Liver (tissue), 3 donors: ENCODE data around the gene ZNF148.

Source experiments
- EGR1 ChIP-seq, 2 donors: IDR thresholded peaks; 2 replicates each; pipeline ENCODE4 v1.6.1; 2016 to 2018; ENCODE audit warnings: antibody characterized with exemption in 2 of 2, low read depth in 2 of 2
- FOXA1 ChIP-seq: IDR thresholded peaks from 2 replicates; pipeline ENCODE4 v1.6.1; 2016; ENCODE audit warnings: antibody characterized with exemption
- FOXA2 ChIP-seq: IDR thresholded peaks from 2 replicates; pipeline ENCODE4 v1.6.1; 2016; ENCODE audit warnings: antibody characterized with exemption
- RAD21 ChIP-seq, 2 donors: IDR thresholded peaks; 2 replicates each; pipeline ENCODE4 v1.6.1; 2016; ENCODE audit warnings: antibody characterized with exemption in 2 of 2, mild to moderate bottlenecking in 2 of 2
- YY1 ChIP-seq: IDR thresholded peaks from 2 replicates; pipeline ENCODE4 v1.6.1; 2016; ENCODE audit warnings: antibody characterized with exemption, mild to moderate bottlenecking
- TF ChIP-seq, protein P1 (sequence below): fragments of 150-350 bp; IDR thresholded peaks from 2 replicates; pipeline ENCODE4 v1.5.1; 2017; ENCODE audit warnings: improper control_type of control experiment, low read depth, low read length; ENCODE audit not compliant: missing input control
- TF ChIP-seq, protein P2 (sequence below): IDR thresholded peaks from 2 replicates; pipeline ENCODE4 v1.6.1; 2016; ENCODE audit warnings: antibody characterized with exemption
- TF ChIP-seq, protein P3 (sequence below): IDR thresholded peaks from 2 replicates; pipeline ENCODE4 v1.6.1; 2016; ENCODE audit warnings: antibody characterized with exemption
- TF ChIP-seq, protein P4 (sequence below): IDR thresholded peaks from 2 replicates; pipeline ENCODE4 v1.6.1; 2016; ENCODE audit warnings: antibody characterized with exemption, mild to moderate bottlenecking
- donor health status: healthy.
- donor health status: healthy.

DNA sequence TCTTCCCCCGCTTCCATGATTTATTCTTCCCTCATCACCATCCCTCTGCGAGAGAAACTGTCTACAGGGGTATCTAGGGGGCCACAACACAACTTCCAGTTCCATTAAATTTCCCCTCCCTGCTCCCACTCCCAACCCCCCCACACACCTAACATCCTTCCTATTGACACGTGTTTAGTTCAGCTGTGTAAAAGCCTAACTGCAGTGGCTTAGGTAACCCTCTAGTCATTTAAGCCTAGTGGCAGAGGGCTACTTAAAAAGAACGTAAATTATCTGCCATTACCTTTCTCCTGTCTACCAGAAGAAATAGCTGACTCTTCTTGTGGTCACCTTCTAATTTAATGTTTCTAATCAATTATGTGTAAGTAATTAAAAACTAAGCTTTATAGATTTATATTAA lies 56.3 kb downstream of the ZNF148 start:
- TF ChIP-seq, protein P1, sequence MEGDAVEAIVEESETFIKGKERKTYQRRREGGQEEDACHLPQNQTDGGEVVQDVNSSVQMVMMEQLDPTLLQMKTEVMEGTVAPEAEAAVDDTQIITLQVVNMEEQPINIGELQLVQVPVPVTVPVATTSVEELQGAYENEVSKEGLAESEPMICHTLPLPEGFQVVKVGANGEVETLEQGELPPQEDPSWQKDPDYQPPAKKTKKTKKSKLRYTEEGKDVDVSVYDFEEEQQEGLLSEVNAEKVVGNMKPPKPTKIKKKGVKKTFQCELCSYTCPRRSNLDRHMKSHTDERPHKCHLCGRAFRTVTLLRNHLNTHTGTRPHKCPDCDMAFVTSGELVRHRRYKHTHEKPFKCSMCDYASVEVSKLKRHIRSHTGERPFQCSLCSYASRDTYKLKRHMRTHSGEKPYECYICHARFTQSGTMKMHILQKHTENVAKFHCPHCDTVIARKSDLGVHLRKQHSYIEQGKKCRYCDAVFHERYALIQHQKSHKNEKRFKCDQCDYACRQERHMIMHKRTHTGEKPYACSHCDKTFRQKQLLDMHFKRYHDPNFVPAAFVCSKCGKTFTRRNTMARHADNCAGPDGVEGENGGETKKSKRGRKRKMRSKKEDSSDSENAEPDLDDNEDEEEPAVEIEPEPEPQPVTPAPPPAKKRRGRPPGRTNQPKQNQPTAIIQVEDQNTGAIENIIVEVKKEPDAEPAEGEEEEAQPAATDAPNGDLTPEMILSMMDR, result no peak
- no peak for TF ChIP-seq EGR1 (IDR thresholded peaks at IDR 0.05; ENCODE audit: low read depth in 2 of 2)
- TF ChIP-seq FOXA1, result no peak
- TF ChIP-seq RAD21 (IDR thresholded peaks at IDR 0.05), result no peak
- TF ChIP-seq, protein P2, sequence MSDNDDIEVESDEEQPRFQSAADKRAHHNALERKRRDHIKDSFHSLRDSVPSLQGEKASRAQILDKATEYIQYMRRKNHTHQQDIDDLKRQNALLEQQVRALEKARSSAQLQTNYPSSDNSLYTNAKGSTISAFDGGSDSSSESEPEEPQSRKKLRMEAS, result no peak
- TF ChIP-seq, protein P3, sequence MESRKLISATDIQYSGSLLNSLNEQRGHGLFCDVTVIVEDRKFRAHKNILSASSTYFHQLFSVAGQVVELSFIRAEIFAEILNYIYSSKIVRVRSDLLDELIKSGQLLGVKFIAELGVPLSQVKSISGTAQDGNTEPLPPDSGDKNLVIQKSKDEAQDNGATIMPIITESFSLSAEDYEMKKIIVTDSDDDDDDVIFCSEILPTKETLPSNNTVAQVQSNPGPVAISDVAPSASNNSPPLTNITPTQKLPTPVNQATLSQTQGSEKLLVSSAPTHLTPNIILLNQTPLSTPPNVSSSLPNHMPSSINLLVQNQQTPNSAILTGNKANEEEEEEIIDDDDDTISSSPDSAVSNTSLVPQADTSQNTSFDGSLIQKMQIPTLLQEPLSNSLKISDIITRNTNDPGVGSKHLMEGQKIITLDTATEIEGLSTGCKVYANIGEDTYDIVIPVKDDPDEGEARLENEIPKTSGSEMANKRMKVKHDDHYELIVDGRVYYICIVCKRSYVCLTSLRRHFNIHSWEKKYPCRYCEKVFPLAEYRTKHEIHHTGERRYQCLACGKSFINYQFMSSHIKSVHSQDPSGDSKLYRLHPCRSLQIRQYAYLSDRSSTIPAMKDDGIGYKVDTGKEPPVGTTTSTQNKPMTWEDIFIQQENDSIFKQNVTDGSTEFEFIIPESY, result no peak
- TF ChIP-seq, protein P4, sequence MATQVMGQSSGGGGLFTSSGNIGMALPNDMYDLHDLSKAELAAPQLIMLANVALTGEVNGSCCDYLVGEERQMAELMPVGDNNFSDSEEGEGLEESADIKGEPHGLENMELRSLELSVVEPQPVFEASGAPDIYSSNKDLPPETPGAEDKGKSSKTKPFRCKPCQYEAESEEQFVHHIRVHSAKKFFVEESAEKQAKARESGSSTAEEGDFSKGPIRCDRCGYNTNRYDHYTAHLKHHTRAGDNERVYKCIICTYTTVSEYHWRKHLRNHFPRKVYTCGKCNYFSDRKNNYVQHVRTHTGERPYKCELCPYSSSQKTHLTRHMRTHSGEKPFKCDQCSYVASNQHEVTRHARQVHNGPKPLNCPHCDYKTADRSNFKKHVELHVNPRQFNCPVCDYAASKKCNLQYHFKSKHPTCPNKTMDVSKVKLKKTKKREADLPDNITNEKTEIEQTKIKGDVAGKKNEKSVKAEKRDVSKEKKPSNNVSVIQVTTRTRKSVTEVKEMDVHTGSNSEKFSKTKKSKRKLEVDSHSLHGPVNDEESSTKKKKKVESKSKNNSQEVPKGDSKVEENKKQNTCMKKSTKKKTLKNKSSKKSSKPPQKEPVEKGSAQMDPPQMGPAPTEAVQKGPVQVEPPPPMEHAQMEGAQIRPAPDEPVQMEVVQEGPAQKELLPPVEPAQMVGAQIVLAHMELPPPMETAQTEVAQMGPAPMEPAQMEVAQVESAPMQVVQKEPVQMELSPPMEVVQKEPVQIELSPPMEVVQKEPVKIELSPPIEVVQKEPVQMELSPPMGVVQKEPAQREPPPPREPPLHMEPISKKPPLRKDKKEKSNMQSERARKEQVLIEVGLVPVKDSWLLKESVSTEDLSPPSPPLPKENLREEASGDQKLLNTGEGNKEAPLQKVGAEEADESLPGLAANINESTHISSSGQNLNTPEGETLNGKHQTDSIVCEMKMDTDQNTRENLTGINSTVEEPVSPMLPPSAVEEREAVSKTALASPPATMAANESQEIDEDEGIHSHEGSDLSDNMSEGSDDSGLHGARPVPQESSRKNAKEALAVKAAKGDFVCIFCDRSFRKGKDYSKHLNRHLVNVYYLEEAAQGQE, result no peak
- no peak for TF ChIP-seq YY1
- no peak for TF ChIP-seq FOXA2
